ENCODE measurements around the gene COA7.
"Not testable (repeated sequence)": the region's sequence is repeated elsewhere in the genome, so short reads cannot be mapped to it uniquely, and the experiment has no call there.

The COA7 gene

DNA sequence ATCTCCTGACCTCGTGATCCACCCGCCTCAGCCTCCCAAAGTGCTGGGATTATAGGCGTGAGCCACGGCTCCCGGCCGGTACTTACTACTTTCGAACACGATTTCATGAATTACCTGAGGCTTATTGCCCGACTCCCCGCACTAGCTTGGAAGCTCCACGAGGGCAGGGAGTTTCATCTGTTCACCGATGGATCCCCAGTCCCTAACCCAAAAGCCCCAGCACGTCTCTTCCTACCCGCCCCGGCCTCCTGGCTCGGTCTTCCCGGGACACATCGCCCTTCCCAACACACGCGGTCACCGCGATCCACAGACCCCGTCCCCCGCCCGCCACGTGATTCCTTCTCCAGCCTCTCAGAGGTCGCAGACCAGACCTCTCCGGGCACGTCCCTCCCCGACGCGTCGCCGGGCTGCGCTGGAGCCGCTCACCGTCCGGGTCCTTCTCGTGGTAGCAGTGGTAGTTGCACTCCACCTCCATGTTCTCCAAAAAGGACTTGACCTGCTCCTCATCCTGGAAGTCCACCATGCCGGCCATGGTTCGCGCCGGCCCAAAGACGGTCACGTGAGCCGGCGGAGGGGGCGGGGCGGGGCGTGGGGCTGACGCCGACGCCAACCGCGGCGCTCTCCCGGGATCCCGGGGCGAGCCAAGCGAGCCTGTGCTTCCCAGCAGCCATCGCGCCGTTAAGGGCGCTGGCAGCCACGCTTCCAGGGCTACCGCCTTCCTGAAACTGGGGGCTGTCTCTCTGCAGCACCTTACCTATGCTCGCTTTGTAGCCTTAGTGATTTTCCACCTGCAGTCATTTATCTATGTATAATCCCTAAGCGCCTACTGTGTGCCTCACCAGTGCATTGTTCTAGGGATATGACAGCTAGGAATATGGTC lies at the start of gene COA7:
Gene COA7 (minus strand): TSS at position 553 of the 880 bp plus-strand sequence. CDS start 21 bp downstream, at position 532.
- WGBS (ENCODE audit: insufficient coverage, insufficient read length), result no CpG with 5 or more reads among the region's 68 CpGs
- H3K4me1 ChIP-seq (ENCODE audit: control insufficient read depth, insufficient read depth, low read length), result no peaks in the 10 kb centered on the region

DNA sequence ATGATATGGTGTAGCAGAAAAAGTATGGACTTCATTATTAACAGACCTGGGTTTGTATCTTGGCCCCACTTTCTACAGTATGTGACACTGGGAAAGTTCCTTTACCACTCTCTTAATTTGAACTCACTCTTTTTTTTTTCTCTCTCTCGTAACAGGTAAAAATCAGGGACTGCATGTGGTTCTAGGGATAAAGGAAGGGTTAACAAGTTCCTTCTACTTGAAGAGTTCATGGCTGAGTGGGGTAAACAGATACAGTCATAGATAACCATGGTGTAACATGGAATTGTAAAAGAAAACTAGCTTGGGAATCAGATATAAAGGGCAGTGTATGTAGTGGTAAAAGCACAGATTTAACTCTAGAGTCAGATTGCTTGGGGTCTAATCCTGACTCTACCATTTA lies 49.3 kb upstream of the COA7 start:
- DNase-seq (ENCODE audit: low read depth, low spot score), result no peak
- Histone ChIP-seq H3K36me3 (ENCODE audit: control insufficient read depth, insufficient read depth, low read length) (no peaks in the 10 kb centered on the region), H3K9me3 (ENCODE audit: control insufficient read depth, insufficient read depth, low read length) (no peaks in the 10 kb centered on the region), H3K27ac (ENCODE audit: low read length) (no peak overlapping the region), H3K4me3 (ENCODE audit: low read length) (no peak overlapping the region), H3K27me3 (ENCODE audit: control insufficient read depth, insufficient read depth, low read length) (no peaks in the 10 kb centered on the region), H3K4me1 (ENCODE audit: control insufficient read depth, insufficient read depth, low read length) (no peaks in the 10 kb centered on the region)
- no CpG with 5 or more reads among the region's 1 CpG for WGBS (ENCODE audit: insufficient coverage, insufficient read length)

More for the DNA sequence above, at the start of gene COA7:
- Histone ChIP-seq H3K27ac (ENCODE audit: low read length) (no peak within 1 kb of the TSS), H3K9me3 (ENCODE audit: control insufficient read depth, insufficient read depth, low read length) (no peaks in the 10 kb centered on the region), H3K27me3 (ENCODE audit: control insufficient read depth, insufficient read depth, low read length) (no peaks in the 10 kb centered on the region), H3K4me3 (ENCODE audit: low read length) (peak within 1 kb of the TSS; percentile 49), H3K36me3 (ENCODE audit: control insufficient read depth, insufficient read depth, low read length) (no peaks in the 10 kb centered on the region)
- DNase-seq (ENCODE audit: low read depth, low spot score), result no peak

DNA sequence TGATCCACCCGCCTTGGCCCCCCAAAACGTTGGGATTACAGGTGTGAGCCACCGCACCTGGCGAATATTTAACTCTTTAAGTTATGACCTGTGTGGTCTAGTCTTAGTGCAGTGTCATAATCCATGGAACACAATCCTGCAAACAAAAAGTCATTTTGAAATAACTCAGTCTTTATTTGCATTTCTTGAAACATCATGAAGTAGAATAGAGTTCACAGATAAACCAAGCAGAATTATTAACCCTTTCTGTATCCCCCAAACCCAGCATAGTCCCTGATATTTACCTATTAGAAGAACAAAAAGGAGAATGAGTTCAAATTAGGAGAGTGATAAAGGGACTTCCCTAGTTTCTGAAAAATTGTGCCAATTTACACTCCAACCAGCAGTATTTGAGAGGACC lies 48.0 kb upstream of the COA7 start:
- H3K4me1 ChIP-seq (ENCODE audit: control insufficient read depth, insufficient read depth, low read length), result no peaks in the 10 kb centered on the region
- H3K9me3 ChIP-seq (ENCODE audit: control insufficient read depth, insufficient read depth, low read length), result no peaks in the 10 kb centered on the region
- no CpG with 5 or more reads among the region's 4 CpGs for WGBS (ENCODE audit: insufficient coverage, insufficient read length)
- H3K27ac ChIP-seq (ENCODE audit: low read length), result no peak overlapping the region
- H3K36me3 ChIP-seq (ENCODE audit: control insufficient read depth, insufficient read depth, low read length), result no peaks in the 10 kb centered on the region
- DNase-seq (ENCODE audit: low read depth, low spot score), result no peak
- H3K27me3 ChIP-seq (ENCODE audit: control insufficient read depth, insufficient read depth, low read length), result no peaks in the 10 kb centered on the region
- H3K4me3 ChIP-seq (ENCODE audit: low read length), result no peak overlapping the region

- no peaks in the 10 kb centered on the region for H3K9me3 ChIP-seq (ENCODE audit: control insufficient read depth, insufficient read depth, low read length)
- no CpG with 5 or more reads among the region's 3 CpGs for WGBS (ENCODE audit: insufficient coverage, insufficient read length)
Observed at GRCh38 chr1:52741259-52741658, 43.1 kb upstream of the COA7 start.

DNA sequence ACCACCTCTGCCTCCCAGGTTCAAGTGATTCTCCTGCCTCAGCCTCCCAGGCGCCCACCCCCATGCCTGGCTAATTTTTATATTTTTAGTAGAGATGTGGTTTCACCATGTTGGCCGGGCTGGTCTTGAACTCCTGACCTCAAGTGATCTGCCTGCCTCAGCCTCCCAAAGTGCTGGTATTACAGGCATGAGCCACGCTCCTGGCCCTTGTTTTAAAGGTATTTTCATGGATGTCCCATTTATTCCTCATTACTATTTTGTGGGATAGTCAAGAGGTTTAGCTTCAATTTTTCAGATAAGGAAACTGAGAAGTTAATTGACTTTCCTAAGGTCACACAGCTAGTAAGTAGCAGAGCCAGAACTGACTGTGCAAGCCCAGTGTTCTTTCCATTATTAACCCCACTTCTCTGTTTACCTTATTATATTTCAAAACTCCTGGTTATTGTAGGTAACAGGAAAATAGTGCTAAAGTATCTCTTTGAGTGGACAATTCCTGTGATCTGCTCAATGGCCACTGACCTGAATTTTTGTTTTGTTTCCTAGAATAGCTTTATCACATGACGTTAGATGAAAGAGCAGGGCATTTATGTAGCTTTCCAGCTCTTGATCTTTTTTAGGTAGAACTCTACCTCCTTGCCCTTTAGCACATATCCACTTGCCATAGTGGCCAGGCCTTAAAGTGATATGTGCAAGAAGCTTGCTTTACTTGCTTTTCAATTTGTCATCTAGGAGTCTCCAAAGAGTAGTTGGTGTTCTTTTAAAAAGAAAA lies 41.7 kb upstream of the COA7 start:
- Histone ChIP-seq H3K36me3 (ENCODE audit: control insufficient read depth, insufficient read depth, low read length) (no peaks in the 10 kb centered on the region), H3K4me3 (ENCODE audit: low read length) (no peak overlapping the region), H3K4me1 (ENCODE audit: control insufficient read depth, insufficient read depth, low read length) (no peaks in the 10 kb centered on the region), H3K27ac (ENCODE audit: low read length) (no peak overlapping the region), H3K27me3 (ENCODE audit: control insufficient read depth, insufficient read depth, low read length) (no peaks in the 10 kb centered on the region), H3K9me3 (ENCODE audit: control insufficient read depth, insufficient read depth, low read length) (no peaks in the 10 kb centered on the region)
- no peak for DNase-seq (ENCODE audit: low read depth, low spot score)
- WGBS (ENCODE audit: insufficient coverage, insufficient read length), result no CpG with 5 or more reads among the region's 4 CpGs

More at GRCh38 chr1:52741259-52741658, 43.1 kb upstream of the COA7 start:
- DNase-seq (ENCODE audit: low read depth, low spot score), result no peak
- Histone ChIP-seq H3K27me3 (ENCODE audit: control insufficient read depth, insufficient read depth, low read length) (no peaks in the 10 kb centered on the region), H3K27ac (ENCODE audit: low read length) (no peak overlapping the region), H3K4me3 (ENCODE audit: low read length) (no peak overlapping the region), H3K36me3 (ENCODE audit: control insufficient read depth, insufficient read depth, low read length) (no peaks in the 10 kb centered on the region), H3K4me1 (ENCODE audit: control insufficient read depth, insufficient read depth, low read length) (no peaks in the 10 kb centered on the region)

GRCh38 chr1:52738893-52739292 lies 40.7 kb upstream of the COA7 start:
- WGBS (ENCODE audit: insufficient coverage, insufficient read length), result no CpG with 5 or more reads among the region's 10 CpGs
- DNase-seq (ENCODE audit: low read depth, low spot score), result no peak
- H3K4me3 ChIP-seq (ENCODE audit: low read length), result no peak overlapping the region
- no peaks in the 10 kb centered on the region for H3K27me3 ChIP-seq (ENCODE audit: control insufficient read depth, insufficient read depth, low read length)
- no peaks in the 10 kb centered on the region for H3K4me1 ChIP-seq (ENCODE audit: control insufficient read depth, insufficient read depth, low read length)
- no peak overlapping the region for H3K27ac ChIP-seq (ENCODE audit: low read length)
- no peaks in the 10 kb centered on the region for H3K36me3 ChIP-seq (ENCODE audit: control insufficient read depth, insufficient read depth, low read length)
- H3K9me3 ChIP-seq (ENCODE audit: control insufficient read depth, insufficient read depth, low read length), result no peaks in the 10 kb centered on the region

DNA sequence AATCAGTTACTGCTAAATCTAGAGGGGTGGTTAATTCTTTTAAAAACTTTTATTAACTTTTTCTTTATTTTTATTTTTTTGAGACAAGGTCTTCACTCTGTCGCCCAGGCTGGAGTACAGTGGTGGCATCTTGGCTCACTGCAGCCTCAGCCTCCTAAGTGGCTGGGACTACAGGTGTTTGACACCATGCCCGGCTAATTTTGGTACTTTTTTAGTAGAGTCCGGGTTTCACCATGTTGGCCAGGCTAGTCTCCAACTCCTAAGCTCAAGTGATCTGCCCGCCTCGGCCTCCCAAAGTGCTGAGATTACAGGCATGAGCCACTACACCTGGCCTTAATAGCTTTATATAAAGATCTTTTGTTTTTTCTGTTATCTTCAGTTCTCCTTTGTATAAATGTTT lies 40.0 kb upstream of the COA7 start:
- Histone ChIP-seq H3K4me3 (ENCODE audit: low read length) (no peak overlapping the region), H3K9me3 (ENCODE audit: control insufficient read depth, insufficient read depth, low read length) (no peaks in the 10 kb centered on the region), H3K4me1 (ENCODE audit: control insufficient read depth, insufficient read depth, low read length) (no peaks in the 10 kb centered on the region), H3K27ac (ENCODE audit: low read length) (no peak overlapping the region), H3K27me3 (ENCODE audit: control insufficient read depth, insufficient read depth, low read length) (no peaks in the 10 kb centered on the region), H3K36me3 (ENCODE audit: control insufficient read depth, insufficient read depth, low read length) (no peaks in the 10 kb centered on the region)
- no peak for DNase-seq (ENCODE audit: low read depth, low spot score)
- no CpG with 5 or more reads among the region's 5 CpGs for WGBS (ENCODE audit: insufficient coverage, insufficient read length)

DNA sequence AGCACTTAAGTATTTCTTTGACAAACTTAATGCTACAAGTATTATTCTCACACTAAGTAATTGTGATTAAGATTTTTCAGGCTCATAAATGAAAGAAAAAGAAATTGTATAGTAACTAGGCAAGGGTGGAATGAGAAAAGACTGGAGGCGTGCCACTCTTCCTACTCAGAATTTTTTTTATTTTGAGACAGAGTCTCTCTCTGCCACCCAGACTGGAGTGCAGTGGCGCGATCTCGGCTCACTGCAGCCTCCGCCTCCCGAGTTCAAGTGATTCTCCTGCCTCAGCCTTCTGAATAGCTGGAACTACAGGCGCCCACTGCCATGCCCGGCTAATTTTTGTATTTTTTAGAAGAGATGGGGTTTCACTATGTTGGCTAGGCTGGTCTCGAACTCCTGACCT lies 37.2 kb upstream of the COA7 start:
- not testable (repeated sequence) for H3K9me3 ChIP-seq (ENCODE audit: control insufficient read depth, insufficient read depth, low read length); H3K4me1 ChIP-seq (ENCODE audit: control insufficient read depth, insufficient read depth, low read length); H3K4me3 ChIP-seq (ENCODE audit: low read length); H3K36me3 ChIP-seq (ENCODE audit: control insufficient read depth, insufficient read depth, low read length); DNase-seq (ENCODE audit: low read depth, low spot score); H3K27me3 ChIP-seq (ENCODE audit: control insufficient read depth, insufficient read depth, low read length); H3K27ac ChIP-seq (ENCODE audit: low read length)
- WGBS (ENCODE audit: insufficient coverage, insufficient read length), result no CpG with 5 or more reads among the region's 9 CpGs

DNA sequence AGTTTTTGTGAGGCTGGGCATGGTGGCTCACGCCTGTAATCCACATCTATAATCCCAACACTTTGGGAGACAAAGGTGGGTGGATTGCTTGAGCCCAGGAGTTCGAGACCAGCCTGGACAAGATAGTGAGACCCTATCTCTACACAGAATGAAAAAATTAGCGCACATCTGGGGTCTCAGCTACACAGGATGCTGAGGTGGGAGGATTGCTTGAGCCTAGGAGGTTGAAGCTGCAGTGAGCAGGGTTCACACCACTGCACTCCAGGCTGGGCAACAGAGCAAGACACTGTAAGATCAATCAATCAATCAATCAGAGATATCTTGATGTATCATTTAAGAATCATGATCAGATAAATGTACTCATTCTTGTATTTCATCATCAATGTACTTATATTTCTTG lies 35.2 kb upstream of the COA7 start:
- WGBS (ENCODE audit: insufficient coverage, insufficient read length), result no CpG with 5 or more reads among the region's 3 CpGs
- no peaks in the 10 kb centered on the region for H3K9me3 ChIP-seq (ENCODE audit: control insufficient read depth, insufficient read depth, low read length)
- H3K27me3 ChIP-seq (ENCODE audit: control insufficient read depth, insufficient read depth, low read length), result no peaks in the 10 kb centered on the region
- no peak overlapping the region for H3K4me3 ChIP-seq (ENCODE audit: low read length)
- no peaks in the 10 kb centered on the region for H3K36me3 ChIP-seq (ENCODE audit: control insufficient read depth, insufficient read depth, low read length)
- H3K4me1 ChIP-seq (ENCODE audit: control insufficient read depth, insufficient read depth, low read length), result no peaks in the 10 kb centered on the region
- no peak overlapping the region for H3K27ac ChIP-seq (ENCODE audit: low read length)
- no peak for DNase-seq (ENCODE audit: low read depth, low spot score)

GRCh38 chr1:52727956-52728656 lies 30.0 kb upstream of the COA7 start:
- Histone ChIP-seq H3K27me3 (ENCODE audit: control insufficient read depth, insufficient read depth, low read length) (no peaks in the 10 kb centered on the region), H3K27ac (ENCODE audit: low read length) (no peak overlapping the region), H3K4me1 (ENCODE audit: control insufficient read depth, insufficient read depth, low read length) (no peaks in the 10 kb centered on the region), H3K36me3 (ENCODE audit: control insufficient read depth, insufficient read depth, low read length) (no peaks in the 10 kb centered on the region), H3K4me3 (ENCODE audit: low read length) (no peak overlapping the region), H3K9me3 (ENCODE audit: control insufficient read depth, insufficient read depth, low read length) (no peaks in the 10 kb centered on the region)
- DNase-seq (ENCODE audit: low read depth, low spot score), result no peak
- no CpG with 5 or more reads among the region's 6 CpGs for WGBS (ENCODE audit: insufficient coverage, insufficient read length)
